Ovary (tissue), 9 donors: ENCODE measurements around the gene GMPR. TPM values are rescaled to one million over a fixed set of nuclear protein-coding genes. Genes with fewer than 3 reads are reported as not detected.

Experiments
- DNase-seq, 5 donors: peaks; one replicate each; pipeline ENCODE4 v3.0.0-alpha.2; 2019 to 2020
- H3K27ac ChIP-seq, 2 donors: fragments of 200-600 bp; one replicate each; pipeline versions ENCODE4 v1.5.1 to v1.8.0; 2019 to 2022
- H3K27me3 ChIP-seq: fragments of 200-600 bp; one replicate; pipeline ENCODE4 v1.8.0; 2022
- H3K36me3 ChIP-seq: fragments of 200-600 bp; sonication (generic); one replicate; pipeline ENCODE4 v1.5.1; 2019
- H3K4me1 ChIP-seq: one replicate; pipeline ENCODE4 v1.8.1; 2013; ENCODE audit warnings: mild to moderate bottlenecking, moderate library complexity; ENCODE audit not compliant: insufficient read depth
- H3K4me3 ChIP-seq: fragments of 200-600 bp; sonication (generic); one replicate; pipeline ENCODE4 v1.5.1; 2017
- H3K9me3 ChIP-seq, 2 donors: fragments of 200-600 bp in 1 of 2; sonication (generic) in 1 of 2; one replicate each; pipeline versions ENCODE4 v1.5.1 to v1.8.1; 2013 to 2019; ENCODE audit warnings: mild to moderate bottlenecking in 1 of 2, moderate library complexity in 1 of 2
- EP300 ChIP-seq: sonication (generic); formaldehyde crosslinking; IDR thresholded peaks from one replicate; pipeline ENCODE4 v1.6.1; 2017; ENCODE audit warnings: antibody characterized with exemption
- POLR2A ChIP-seq: fragments of 450-650 bp; IDR thresholded peaks from one replicate; pipeline ENCODE4 v1.6.1; 2017; ENCODE audit warnings: antibody characterized with exemption, mild to moderate bottlenecking, moderate library complexity
- WGBS, 3 donors: extraction: QIAGEN DNeasy Blood & Tissue Kit in 1 of 3; methylation state at CpG; one replicate each; pipeline versions ENCODE4 v1.1.5 to v1.1.7; 2013 to 2017; 5-methylcytosine and 5-hydroxymethylcytosine counted together
- intact Hi-C, 4 donors: fragments of 100-400 bp; cut with DNase I; formaldehyde crosslinking; loops; one replicate each; pipeline versions ENCODE4 v1.11.0 to v1.15.1; 2022 to 2023
- polyA plus RNA-seq, 2 donors: library from polyadenylated mRNA; stranded (reverse); fragments of 200-250 nt in 1 of 2; fragments of 350-450 nt in 1 of 2; fragmentation: Illumina TruSeq in 1 of 2; extraction: RNeasy Lipid Tissue Mini Kit (QIAGEN cat#74804) in 1 of 2; gene quantifications; one replicate each; pipeline ENCODE4 v1.2.3, GENCODE V29; 2013 to 2014
- total RNA-seq, 7 donors: library from RNA; depleted of rRNA in 2 of 7; stranded (reverse); fragments of >200 nt in 2 of 7; fragmentation: NEBNext Ultra II Directional in 3 of 7; extraction: Animal tissue kit (Norgen Biotek cat#: 25700) in 3 of 7; gene quantifications; one replicate each; pipeline versions ENCODE4 v1.1.0 to v1.2.4, GENCODE V29; 2016 to 2023
- TF ChIP-seq, protein P1 (sequence below), 3 donors: fragments of 450-650 bp in 2 of 3; fragments of 200-600 bp in 1 of 3; IDR thresholded peaks; one replicate each; pipeline versions ENCODE4 v1.5.1 to v1.8.0; 2016 to 2022; ENCODE audit warnings: antibody characterized with exemption in 3 of 3, mild to moderate bottlenecking in 1 of 3
- donor health status: DM: no; HTN: no; CAD: no; lungs with moderate emphysema.
- donor health status: DM: no; HTN: no; CAD: no.
- donor health status: Bipolar disorder and iron deficiency.
- donor health status: DM: yes; HTN: yes; CAD: no.
- donor health status: DM: no; HTN: no; CAD: no.
- donor health status: DM: yes; HTN: yes; CAD: no.

GMPR gene
- total and polyA plus RNA-seq, 9 donors, result 18.6 to 50.2 (median 35.1) TPM

GRCh38 chr6:16320533-16321340 lies 82.3 kb downstream of the GMPR start:
- Histone ChIP-seq H3K4me1 (peaks cover 3% of the 10 kb centered on the region), H3K36me3 (no peaks in the 10 kb centered on the region), H3K9me3 (no peaks in the 10 kb centered on the region), H3K27me3 (no peaks in the 10 kb centered on the region), H3K27ac (peak overlapping the region; percentile 19 to 26), H3K4me3 (no peak overlapping the region)
- no peak for TF ChIP-seq EP300
- no peak for TF ChIP-seq POLR2A
- intact Hi-C loops, result loop anchor here in 1 of 4 donors (10.0 kb wide), 1 partner anchor 96 kb away; no protein-coding TSS in a partner anchor
- no peak for DNase-seq
- 81 to 87% (median 86%) methylated on average over 21 of the region's 21 CpGs for WGBS, 3 donors

- 93 to 97% (median 93%) methylated on average over 7 of the region's 7 CpGs for WGBS, 3 donors
- intact Hi-C loops, result loop anchor here in 1 of 4 donors (10.0 kb wide), 1 partner anchor 97 kb away; no protein-coding TSS in a partner anchor
- Histone ChIP-seq H3K4me1 (peaks cover 3% of the 10 kb centered on the region), H3K36me3 (no peaks in the 10 kb centered on the region), H3K27me3 (no peaks in the 10 kb centered on the region), H3K27ac (no peak overlapping the region), H3K9me3 (no peaks in the 10 kb centered on the region), H3K4me3 (no peak overlapping the region)
- no peak for TF ChIP-seq POLR2A
- TF ChIP-seq EP300, result no peak
- TF ChIP-seq, protein P1, sequence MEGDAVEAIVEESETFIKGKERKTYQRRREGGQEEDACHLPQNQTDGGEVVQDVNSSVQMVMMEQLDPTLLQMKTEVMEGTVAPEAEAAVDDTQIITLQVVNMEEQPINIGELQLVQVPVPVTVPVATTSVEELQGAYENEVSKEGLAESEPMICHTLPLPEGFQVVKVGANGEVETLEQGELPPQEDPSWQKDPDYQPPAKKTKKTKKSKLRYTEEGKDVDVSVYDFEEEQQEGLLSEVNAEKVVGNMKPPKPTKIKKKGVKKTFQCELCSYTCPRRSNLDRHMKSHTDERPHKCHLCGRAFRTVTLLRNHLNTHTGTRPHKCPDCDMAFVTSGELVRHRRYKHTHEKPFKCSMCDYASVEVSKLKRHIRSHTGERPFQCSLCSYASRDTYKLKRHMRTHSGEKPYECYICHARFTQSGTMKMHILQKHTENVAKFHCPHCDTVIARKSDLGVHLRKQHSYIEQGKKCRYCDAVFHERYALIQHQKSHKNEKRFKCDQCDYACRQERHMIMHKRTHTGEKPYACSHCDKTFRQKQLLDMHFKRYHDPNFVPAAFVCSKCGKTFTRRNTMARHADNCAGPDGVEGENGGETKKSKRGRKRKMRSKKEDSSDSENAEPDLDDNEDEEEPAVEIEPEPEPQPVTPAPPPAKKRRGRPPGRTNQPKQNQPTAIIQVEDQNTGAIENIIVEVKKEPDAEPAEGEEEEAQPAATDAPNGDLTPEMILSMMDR (IDR thresholded peaks at IDR 0.05), result no peak
- no peak for DNase-seq
Measured at GRCh38 chr6:16321341-16321710, 82.9 kb downstream of the GMPR start.

GRCh38 chr6:16321826-16322225 lies 83.4 kb downstream of the GMPR start:
- no peak for DNase-seq
- Histone ChIP-seq H3K27ac (no peak overlapping the region), H3K4me3 (no peak overlapping the region), H3K27me3 (no peaks in the 10 kb centered on the region), H3K36me3 (no peaks in the 10 kb centered on the region), H3K4me1 (peaks cover 3% of the 10 kb centered on the region), H3K9me3 (no peaks in the 10 kb centered on the region)
- WGBS, 3 donors, result 96 to 98% (median 96%) methylated on average over 11 of the region's 11 CpGs
- intact Hi-C loops, result loop anchor here in 1 of 4 donors (10.0 kb wide), 1 partner anchor 97 kb away; no protein-coding TSS in a partner anchor
- TF ChIP-seq, protein P1 (IDR thresholded peaks at IDR 0.05), result no peak
- TF ChIP-seq POLR2A, result no peak
- TF ChIP-seq EP300, result no peak

DNA sequence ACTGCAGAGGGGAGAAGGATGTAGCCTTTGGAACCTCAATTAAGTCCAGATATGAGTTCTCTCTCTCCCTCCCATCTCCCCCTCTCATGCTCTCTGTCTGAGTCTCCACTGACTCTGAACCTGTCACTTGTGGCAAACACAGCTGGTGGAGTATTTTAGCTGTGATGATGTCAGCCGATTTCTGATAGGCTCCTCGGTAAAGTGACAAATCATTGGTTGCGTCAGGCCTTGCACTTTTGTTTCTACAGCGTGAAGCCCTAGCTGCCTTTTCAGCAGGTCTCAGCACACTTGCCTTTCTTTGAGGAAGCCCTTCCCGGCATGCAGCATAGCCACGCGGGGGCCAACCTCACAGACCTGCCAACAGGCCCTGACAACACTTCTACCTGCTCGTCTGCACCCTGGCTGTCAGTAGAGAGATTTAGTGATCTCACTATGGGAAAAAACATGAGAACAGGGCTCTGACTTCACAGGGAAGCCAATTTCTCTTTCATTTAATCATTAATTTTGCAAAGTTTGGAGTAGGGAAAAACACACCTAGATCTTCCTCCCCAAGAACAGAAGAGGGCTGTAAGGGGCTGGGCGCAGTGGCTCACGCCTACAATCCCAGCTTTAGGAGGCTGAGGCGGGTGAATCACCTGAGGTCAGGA lies 84.4 kb downstream of the GMPR start:
- Histone ChIP-seq H3K9me3 (no peaks in the 10 kb centered on the region), H3K27ac (no peak overlapping the region), H3K36me3 (no peaks in the 10 kb centered on the region), H3K4me1 (peaks cover 3% of the 10 kb centered on the region), H3K27me3 (no peaks in the 10 kb centered on the region), H3K4me3 (no peak overlapping the region)
- TF ChIP-seq POLR2A, result no peak
- TF ChIP-seq EP300, result no peak
- TF ChIP-seq, protein P1 (IDR thresholded peaks at IDR 0.05), result no peak
- intact Hi-C loops, result loop anchor here in 1 of 4 donors (10.0 kb wide), 1 partner anchor 98 kb away; no protein-coding TSS in a partner anchor
- WGBS, 3 donors, result 78 to 85% (median 79%) methylated on average over 11 of the region's 11 CpGs
- DNase-seq, result no peak
